DND-41 (cell line): Measurements from ENCODE around the gene ARHGEF6.

Experiments
- ATAC-seq: fragments of 200-7000 bp; cut with Tn5 transposase; 3 replicates; pipeline ENCODE4 v1.9.1; 2021; ENCODE audit warnings: low read depth; ENCODE audit not compliant: insufficient read depth
- DNase-seq: peaks from one replicate; pipeline ENCODE4 v3.0.0-alpha.2; 2020
- H2AFZ ChIP-seq: 2 replicates; pipeline ENCODE4 v1.6.0; 2012; ENCODE audit warnings: low read depth, low read length
- H3K27ac ChIP-seq: 2 replicates; pipeline ENCODE4 v1.5.1; 2012; ENCODE audit warnings: low read length, inconsistent platforms
- H3K27me3 ChIP-seq: fragments of 200-600 bp; sonication (generic); 2 replicates; pipeline ENCODE4 v1.6.0; 2012; ENCODE audit warnings: low read length, mild to moderate bottlenecking, inconsistent platforms; ENCODE audit not compliant: insufficient read depth, poor library complexity
- H3K36me3 ChIP-seq: 2 replicates; pipeline ENCODE4 v1.5.1; 2012; ENCODE audit warnings: low read length, inconsistent platforms; ENCODE audit not compliant: insufficient read depth
- H3K4me1 ChIP-seq: 2 replicates; pipeline ENCODE4 v1.5.1; 2012; ENCODE audit warnings: mild to moderate bottlenecking, low read length; ENCODE audit not compliant: insufficient read depth
- H3K4me2 ChIP-seq: 2 replicates; pipeline ENCODE4 v1.6.0; 2012; ENCODE audit warnings: mild to moderate bottlenecking, moderate library complexity, low read length, inconsistent platforms; ENCODE audit not compliant: insufficient read depth
- H3K4me3 ChIP-seq, 2 experiments: fragments of 200-600 bp in 1 of 2; shearing (Covaris generic) in 1 of 2; 2 replicates each; pipeline ENCODE4 v1.5.1; 2012 to 2016; ENCODE audit warnings: inconsistent platforms in 2 of 2, low read length in 2 of 2, mild to moderate bottlenecking in 2 of 2, low read depth in 1 of 2, moderate library complexity in 1 of 2
- H3K79me2 ChIP-seq: 2 replicates; pipeline ENCODE4 v1.6.0; 2012; ENCODE audit warnings: low read length, inconsistent platforms; ENCODE audit not compliant: insufficient read depth
- H3K9ac ChIP-seq: 2 replicates; pipeline ENCODE4 v1.6.0; 2012; ENCODE audit warnings: low read depth, mild to moderate bottlenecking, inconsistent platforms, low read length, moderate library complexity
- H3K9me3 ChIP-seq: 2 replicates; pipeline ENCODE4 v1.5.1; 2012; ENCODE audit warnings: low read length, moderate library complexity, mild to moderate bottlenecking, inconsistent platforms; ENCODE audit not compliant: insufficient read depth, severe bottlenecking
- H4K20me1 ChIP-seq: 2 replicates; pipeline ENCODE4 v1.6.0; 2012; ENCODE audit warnings: low read length; ENCODE audit not compliant: insufficient read depth
- EZH2 ChIP-seq: IDR thresholded peaks from 3 replicates; pipeline ENCODE4 v1.6.1; 2012; ENCODE audit warnings: borderline replicate concordance, low read depth, mild to moderate bottlenecking, moderate library complexity, low read length, inconsistent platforms; ENCODE audit not compliant: severe bottlenecking
- TF ChIP-seq, protein P1 (sequence below): IDR thresholded peaks from 2 replicates; pipeline ENCODE4 v1.5.1; 2012; ENCODE audit warnings: borderline replicate concordance, low read length, moderate library complexity, mild to moderate bottlenecking; ENCODE audit not compliant: poor library complexity, severe bottlenecking; ENCODE audit errors: extremely low read depth

The ARHGEF6 gene

DNA sequence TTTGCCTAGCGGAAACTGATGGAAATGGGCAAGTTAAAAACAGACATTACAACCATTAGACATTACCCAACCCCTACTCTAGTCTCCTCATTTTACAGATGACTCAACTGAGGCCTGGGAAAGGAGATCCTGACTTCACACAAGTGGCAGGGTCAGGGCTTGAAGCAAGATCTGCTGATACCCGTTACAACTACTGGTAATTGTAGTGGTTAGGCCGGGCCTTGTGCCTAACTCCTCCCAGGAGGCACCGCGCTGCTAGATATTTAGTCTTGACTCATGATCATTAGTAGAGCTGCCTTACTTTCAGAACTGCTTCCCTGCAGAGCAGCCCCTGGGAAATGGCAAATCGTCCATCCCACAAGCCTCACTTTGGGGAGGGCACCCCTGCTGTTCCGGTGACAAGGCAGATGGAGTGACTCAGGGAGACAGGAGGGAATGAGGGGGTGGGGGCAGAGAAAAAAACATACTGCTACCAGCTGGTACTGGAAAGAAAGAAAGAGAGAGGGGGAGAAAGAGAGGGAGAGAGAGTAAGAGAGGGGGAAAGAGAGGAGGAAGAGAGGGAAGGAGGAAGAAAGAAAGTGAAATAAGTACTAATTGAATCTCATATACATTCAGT is 12.2 kb downstream of the ARHGEF6 start:
- Histone ChIP-seq H3K27me3 (no peaks in the 10 kb centered on the region), H3K4me2 (no peak overlapping the region), H3K9me3 (no peaks in the 10 kb centered on the region), H3K79me2 (peaks cover 90% of the 10 kb centered on the region), H3K9ac (no peak overlapping the region), H3K27ac (no peak overlapping the region), H2AFZ (no peak overlapping the region), H3K36me3 (peaks cover 45% of the 10 kb centered on the region), H4K20me1 (peaks cover 51% of the 10 kb centered on the region), H3K4me3 (no peak overlapping the region), H3K4me1 (peaks cover 25% of the 10 kb centered on the region)
- TF ChIP-seq EZH2, result no peak
- TF ChIP-seq, protein P1, sequence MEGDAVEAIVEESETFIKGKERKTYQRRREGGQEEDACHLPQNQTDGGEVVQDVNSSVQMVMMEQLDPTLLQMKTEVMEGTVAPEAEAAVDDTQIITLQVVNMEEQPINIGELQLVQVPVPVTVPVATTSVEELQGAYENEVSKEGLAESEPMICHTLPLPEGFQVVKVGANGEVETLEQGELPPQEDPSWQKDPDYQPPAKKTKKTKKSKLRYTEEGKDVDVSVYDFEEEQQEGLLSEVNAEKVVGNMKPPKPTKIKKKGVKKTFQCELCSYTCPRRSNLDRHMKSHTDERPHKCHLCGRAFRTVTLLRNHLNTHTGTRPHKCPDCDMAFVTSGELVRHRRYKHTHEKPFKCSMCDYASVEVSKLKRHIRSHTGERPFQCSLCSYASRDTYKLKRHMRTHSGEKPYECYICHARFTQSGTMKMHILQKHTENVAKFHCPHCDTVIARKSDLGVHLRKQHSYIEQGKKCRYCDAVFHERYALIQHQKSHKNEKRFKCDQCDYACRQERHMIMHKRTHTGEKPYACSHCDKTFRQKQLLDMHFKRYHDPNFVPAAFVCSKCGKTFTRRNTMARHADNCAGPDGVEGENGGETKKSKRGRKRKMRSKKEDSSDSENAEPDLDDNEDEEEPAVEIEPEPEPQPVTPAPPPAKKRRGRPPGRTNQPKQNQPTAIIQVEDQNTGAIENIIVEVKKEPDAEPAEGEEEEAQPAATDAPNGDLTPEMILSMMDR, result no peak
- no peak for DNase-seq
- ATAC-seq, result no peak

DNA sequence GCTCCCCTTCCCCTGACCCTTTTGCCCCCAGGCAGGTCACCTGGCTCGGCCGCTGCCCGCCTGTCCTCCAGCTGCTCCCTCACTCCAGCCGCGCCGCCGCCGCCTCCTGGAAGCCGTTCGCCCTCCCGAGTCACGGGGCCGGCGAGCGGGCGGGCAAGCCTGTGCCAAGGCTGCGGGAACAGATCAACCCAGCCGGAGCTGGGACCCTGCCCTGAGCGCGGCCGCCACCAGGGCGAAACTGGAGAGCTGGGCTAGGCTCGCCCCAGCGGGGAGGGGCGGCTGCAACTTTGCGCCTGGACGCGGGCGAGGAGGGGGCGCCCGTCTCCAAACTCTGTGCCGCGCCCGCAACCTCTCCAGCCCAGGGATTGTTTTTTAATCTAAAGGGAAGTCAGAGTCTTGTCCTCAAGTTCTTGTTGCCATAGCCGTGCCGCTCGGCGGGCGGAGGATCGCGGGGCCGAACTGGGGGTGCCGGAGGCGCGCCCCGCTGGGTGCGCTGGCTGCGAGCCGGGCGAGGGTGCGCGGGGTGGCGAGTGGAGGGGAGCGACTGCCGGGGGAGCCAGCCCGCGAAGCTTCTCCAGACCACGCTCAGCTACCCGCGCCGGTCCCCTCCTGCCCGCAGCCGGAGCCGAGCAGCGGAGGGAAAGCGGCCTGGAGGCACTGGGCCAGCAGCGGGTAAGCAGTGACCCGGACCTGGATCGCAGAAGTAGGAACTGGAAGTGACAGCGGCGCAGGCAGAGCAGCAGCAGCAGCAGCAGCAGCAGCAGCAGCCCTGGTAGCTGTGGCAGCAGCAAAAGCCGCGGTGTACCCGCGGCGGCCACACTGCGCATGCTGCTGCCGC is 13.4 kb downstream of the ARHGEF6 start:
- DNase-seq, result no peak
- no peak overlapping the region for H3K9ac ChIP-seq
- peaks cover 56% of the 10 kb centered on the region for H4K20me1 ChIP-seq
- TF ChIP-seq, protein P1, result no peak
- TF ChIP-seq EZH2, result no peak
- H3K4me3 ChIP-seq, result no peak overlapping the region
- H3K9me3 ChIP-seq, result no peaks in the 10 kb centered on the region
- H3K36me3 ChIP-seq, result peaks cover 39% of the 10 kb centered on the region
- no peak for ATAC-seq
- H3K27me3 ChIP-seq, result no peaks in the 10 kb centered on the region
- H2AFZ ChIP-seq, result no peak overlapping the region
- H3K4me2 ChIP-seq, result no peak overlapping the region
- H3K4me1 ChIP-seq, result peaks cover 37% of the 10 kb centered on the region
- no peak overlapping the region for H3K27ac ChIP-seq
- peaks cover 88% of the 10 kb centered on the region for H3K79me2 ChIP-seq

DNA sequence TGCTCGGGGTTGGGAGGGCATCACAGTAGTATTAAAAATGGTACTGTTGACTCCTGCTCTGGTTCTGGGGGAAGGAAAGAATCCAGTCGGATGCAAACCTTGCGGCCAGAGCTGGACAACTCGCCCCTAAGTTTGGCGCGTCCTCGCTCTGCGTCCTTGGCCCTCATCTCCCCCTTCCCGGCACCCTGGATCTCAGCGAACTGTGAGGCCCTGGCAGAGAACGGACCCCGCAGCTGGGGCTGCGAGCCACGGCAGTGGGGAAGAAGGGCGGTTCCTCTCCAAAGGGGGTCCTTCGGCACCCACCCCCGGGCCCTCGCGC is 14.0 kb downstream of the ARHGEF6 start:
- Histone ChIP-seq H3K36me3 (peaks cover 39% of the 10 kb centered on the region), H3K4me2 (no peak overlapping the region), H4K20me1 (peaks cover 61% of the 10 kb centered on the region), H3K4me1 (peaks cover 37% of the 10 kb centered on the region), H2AFZ (no peak overlapping the region), H3K4me3 (no peak overlapping the region), H3K79me2 (peaks cover 87% of the 10 kb centered on the region), H3K9me3 (no peaks in the 10 kb centered on the region), H3K27me3 (no peaks in the 10 kb centered on the region), H3K9ac (no peak overlapping the region), H3K27ac (no peak overlapping the region)
- DNase-seq (no peak), ATAC-seq (no peak)
- TF ChIP-seq EZH2, result no peak
- TF ChIP-seq, protein P1, result no peak
